ENCODE results near the gene MRPS7. TPM values are rescaled to one million over a fixed set of nuclear protein-coding genes. Genes with fewer than 3 reads are reported as not detected.
"Not testable (repeated sequence)": the region's sequence is repeated elsewhere in the genome, so short reads cannot be mapped to it uniquely, and the experiment has no call there.

MRPS7 gene
- total RNA-seq, 1 donor from 2014 or later = 91.2 TPM

GRCh38 chr17:75252039-75252816, 9.5 kb upstream of the MRPS7 start:
- no peak for TF ChIP-seq CTCF (conservative IDR thresholded peaks at IDR 0.05; ENCODE audit: low read depth, low read length)
- no peak overlapping the region for H3K4me3 ChIP-seq (ENCODE audit: low read depth, low read length)
- no peak for DNase-seq (ENCODE audit: low read depth)

- not testable (repeated sequence) for H3K4me3 ChIP-seq (ENCODE audit: low read depth, low read length); DNase-seq (ENCODE audit: low read depth)
Measured at GRCh38 chr17:75255954-75256698, 5.6 kb upstream of the MRPS7 start.

GRCh38 chr17:75257228-75257627, 4.5 kb upstream of the MRPS7 start:
- H3K4me3 ChIP-seq (ENCODE audit: low read depth, low read length); DNase-seq (ENCODE audit: low read depth): not testable (repeated sequence)

- DNase-seq (ENCODE audit: low read depth) = no peak
- no peak for TF ChIP-seq CTCF (conservative IDR thresholded peaks at IDR 0.05; ENCODE audit: low read depth, low read length)
Measured at GRCh38 chr17:75260641-75261335, 891 bp upstream of the MRPS7 start.

GRCh38 chr17:75262112-75262606, 480 bp downstream of the MRPS7 start:
- no peak for DNase-seq (ENCODE audit: low read depth)
- H3K4me3 ChIP-seq (ENCODE audit: low read depth, low read length) = peak overlapping the region; percentile 99

More at GRCh38 chr17:75260641-75261335, 891 bp upstream of the MRPS7 start:
- peak overlapping the region; percentile 99 for H3K4me3 ChIP-seq (ENCODE audit: low read depth, low read length)

GRCh38 chr17:75263055-75263454, 1.4 kb downstream of the MRPS7 start:
- peak overlapping the region; percentile 99 for H3K4me3 ChIP-seq (ENCODE audit: low read depth, low read length)

More at GRCh38 chr17:75262112-75262606, 480 bp downstream of the MRPS7 start:
- TF ChIP-seq CTCF (conservative IDR thresholded peaks at IDR 0.05; ENCODE audit: low read depth, low read length) = no peak

More at GRCh38 chr17:75263055-75263454, 1.4 kb downstream of the MRPS7 start:
- no peak for DNase-seq (ENCODE audit: low read depth)
- no peak for TF ChIP-seq CTCF (conservative IDR thresholded peaks at IDR 0.05; ENCODE audit: low read depth, low read length)
